Measurements from ENCODE around the gene PPP6R3.

GRCh38 chr11:68550485-68550817 lies 89.9 kb downstream of the PPP6R3 start:
- TF ChIP-seq CTCF (IDR thresholded peaks at IDR 0.05) (no peak), POLR2A (IDR thresholded peaks at IDR 0.05) (no peak)

Measured in vagina (tissue), 2 donors.